Fibroblast of lung (primary cell): ENCODE data around the gene SOCS4. TPM values are rescaled to one million over a fixed set of nuclear protein-coding genes. Genes with fewer than 3 reads are reported as not detected.
A peak's percentile ranks its signal among the peaks of the same experiment; 100 is the strongest.

Experiments used
- DNase-seq, 2 donors: peaks; one replicate each; pipeline versions ENCODE4 v3.0.0 to v3.0.0-alpha.2; 2010; ENCODE audit warnings: low read depth in 2 of 2
- H2AFZ ChIP-seq: 2 replicates; pipeline ENCODE4 v1.5.1; 2012; ENCODE audit warnings: low read length, control low read depth, inconsistent platforms
- H3K27ac ChIP-seq: 2 replicates; pipeline ENCODE4 v1.5.1; 2011; ENCODE audit warnings: low read length, control low read depth; ENCODE audit not compliant: insufficient read depth
- H3K27me3 ChIP-seq: 2 replicates; pipeline ENCODE4 v1.5.1; 2011; ENCODE audit warnings: mild to moderate bottlenecking, low read length; ENCODE audit not compliant: control insufficient read depth, insufficient read depth
- H3K36me3 ChIP-seq: 2 replicates; pipeline ENCODE4 v1.5.1; 2011; ENCODE audit warnings: low read length; ENCODE audit not compliant: control insufficient read depth, insufficient read depth
- H3K4me1 ChIP-seq: 2 replicates; pipeline ENCODE4 v1.5.1; 2011; ENCODE audit warnings: low read length; ENCODE audit not compliant: control insufficient read depth, insufficient read depth; ENCODE audit errors: extremely low read depth
- H3K4me2 ChIP-seq: 2 replicates; pipeline ENCODE4 v1.5.1; 2011; ENCODE audit warnings: low read length, control low read depth; ENCODE audit not compliant: insufficient read depth; ENCODE audit errors: extremely low read depth
- H3K4me3 ChIP-seq, 4 experiments: fragments of 200-600 bp in 1 of 4; sonication (generic) in 1 of 4; replicated peaks in 1 of 4; 2 replicates each; pipeline ENCODE4 v1.5.1; 2011 to 2016; ENCODE audit warnings: low read length in 4 of 4, low read depth in 3 of 4, mild to moderate bottlenecking in 3 of 4, control low read depth in 2 of 4, inconsistent platforms in 1 of 4, mixed read lengths in 1 of 4; ENCODE audit not compliant: insufficient read depth in 1 of 4; ENCODE audit errors: control extremely low read depth in 1 of 4
- H3K79me2 ChIP-seq: 2 replicates; pipeline ENCODE4 v1.5.1; 2012; ENCODE audit warnings: mild to moderate bottlenecking, low read length, inconsistent platforms; ENCODE audit not compliant: control insufficient read depth, insufficient read depth
- H3K9ac ChIP-seq: 2 replicates; pipeline ENCODE4 v1.5.1; 2011; ENCODE audit warnings: mild to moderate bottlenecking, low read length, control low read depth; ENCODE audit not compliant: insufficient read depth
- H3K9me3 ChIP-seq: 2 replicates; pipeline ENCODE4 v1.5.1; 2012; ENCODE audit warnings: low read depth, low read length; ENCODE audit not compliant: control insufficient read depth, insufficient read depth
- H4K20me1 ChIP-seq: 2 replicates; pipeline ENCODE4 v1.5.1; 2011; ENCODE audit warnings: low read length; ENCODE audit not compliant: control insufficient read depth, insufficient read depth; ENCODE audit errors: extremely low read depth
- CTCF ChIP-seq, 2 donors: IDR thresholded peaks in 1 of 2; conservative IDR thresholded peaks in 1 of 2; 1 replicate in 1 of 2; 2 replicates in 1 of 2; pipeline ENCODE4 v1.5.1; 2011 to 2012; ENCODE audit warnings: low read length in 2 of 2, control low read depth in 1 of 2, inconsistent platforms in 1 of 2, low read depth in 1 of 2, mild to moderate bottlenecking in 1 of 2
- EZH2 ChIP-seq: IDR thresholded peaks from 2 replicates; pipeline ENCODE4 v1.5.1; 2012; ENCODE audit warnings: low read length, control low read depth, mild to moderate bottlenecking; ENCODE audit errors: missing control alignments
- polyA plus RNA-seq, 2 donors: library from polyadenylated mRNA; depleted of rRNA in 1 of 2; stranded (reverse) in 1 of 2; unstranded in 1 of 2; fragments of >200 nt; gene quantifications; 2 replicates each; pipeline ENCODE4 v1.2.1, GENCODE V29; 2011 to 2012; ENCODE audit warnings: missing spikeins in 1 of 2
- total RNA-seq: library from RNA; depleted of rRNA; stranded (reverse); fragments of >200 nt; gene quantifications from 2 replicates; pipeline ENCODE4 v1.2.1, GENCODE V29; 2014

SOCS4 gene
- total and polyA plus RNA-seq, 2 donors (not counting 1 experiment from before 2014, with no cell fraction given), result 11.5 to 19.2 TPM

DNA sequence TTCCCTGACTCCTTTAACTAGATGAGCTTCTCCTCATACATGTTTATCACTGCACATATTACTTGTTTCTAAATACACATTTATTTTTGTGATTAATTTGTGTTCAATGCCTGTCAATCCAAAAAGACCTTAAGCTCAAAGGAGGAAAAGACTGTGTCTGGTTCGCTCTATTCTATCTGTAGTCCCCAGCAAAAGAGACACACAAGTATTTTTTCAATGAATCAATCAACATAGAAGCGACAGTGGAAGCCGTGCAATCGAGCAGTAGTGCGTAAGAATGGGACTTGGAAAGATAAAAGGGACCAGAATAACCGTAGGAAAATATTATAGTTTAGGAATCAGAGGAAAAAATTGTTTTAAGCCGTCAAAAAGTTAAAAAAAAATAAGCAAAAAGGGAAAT, 1.1 kb upstream of the SOCS4 start:
- H3K36me3 ChIP-seq, result no peaks in the 10 kb centered on the region
- peak overlapping the region; percentile 97 for H3K4me2 ChIP-seq
- peak overlapping the region; percentile 94 for H2AFZ ChIP-seq
- no peaks in the 10 kb centered on the region for H4K20me1 ChIP-seq
- peaks cover 4% of the 10 kb centered on the region for H3K4me1 ChIP-seq
- H3K9me3 ChIP-seq, result no peaks in the 10 kb centered on the region
- TF ChIP-seq CTCF (conservative IDR thresholded peaks at IDR 0.05 in 1 of 2, IDR thresholded peaks at IDR 0.05 in 1 of 2; ENCODE audit: low read depth in 1 of 2, low read length in 2 of 2), result no peak
- no peak for TF ChIP-seq EZH2
- peak overlapping the region; percentile 97 for H3K27ac ChIP-seq
- no peaks in the 10 kb centered on the region for H3K27me3 ChIP-seq
- H3K79me2 ChIP-seq, result peaks cover 57% of the 10 kb centered on the region
- H3K4me3 ChIP-seq, result peak overlapping the region; percentile 86 to 98 (median 94)
- no peak for DNase-seq
- H3K9ac ChIP-seq, result peak overlapping the region; percentile 94

- no peak for DNase-seq
- Histone ChIP-seq H3K27ac (peak overlapping the region; percentile 97), H3K27me3 (no peaks in the 10 kb centered on the region), H3K4me1 (peaks cover 4% of the 10 kb centered on the region), H3K9ac (peak overlapping the region; percentile 94), H4K20me1 (no peaks in the 10 kb centered on the region), H3K9me3 (no peaks in the 10 kb centered on the region), H3K79me2 (peaks cover 61% of the 10 kb centered on the region), H3K4me2 (peak overlapping the region; percentile 97), H3K4me3 (peak overlapping the region; percentile 86 to 98 (median 94)), H3K36me3 (no peaks in the 10 kb centered on the region), H2AFZ (peak overlapping the region; percentile 94)
- TF ChIP-seq EZH2 (no peak), CTCF (conservative IDR thresholded peaks at IDR 0.05 in 1 of 2, IDR thresholded peaks at IDR 0.05 in 1 of 2; ENCODE audit: low read depth in 1 of 2, low read length in 2 of 2) (no peak)
Observed at GRCh38 chr14:55026441-55026792, 619 bp upstream of the SOCS4 start.

- Histone ChIP-seq H3K27me3 (no peaks in the 10 kb centered on the region), H3K4me3 (peak overlapping the region; percentile 86 to 98 (median 94)), H3K4me1 (peaks cover 4% of the 10 kb centered on the region), H3K36me3 (no peaks in the 10 kb centered on the region), H2AFZ (no peak overlapping the region), H3K9ac (no peak overlapping the region), H3K9me3 (no peaks in the 10 kb centered on the region), H4K20me1 (no peaks in the 10 kb centered on the region), H3K4me2 (peak overlapping the region; percentile 68), H3K27ac (peak overlapping the region; percentile 97), H3K79me2 (peaks cover 67% of the 10 kb centered on the region)
- DNase-seq, result no peak
- no peak for TF ChIP-seq CTCF (conservative IDR thresholded peaks at IDR 0.05 in 1 of 2, IDR thresholded peaks at IDR 0.05 in 1 of 2; ENCODE audit: low read depth in 1 of 2, low read length in 2 of 2)
- TF ChIP-seq EZH2, result no peak
Observed at GRCh38 chr14:55028066-55028465, 1.0 kb downstream of the SOCS4 start.
